ENCODE results near the gene BLOC1S5.
A peak's percentile ranks its signal among the peaks of the same experiment; 100 is the strongest.
"Not testable (repeated sequence)": the region's sequence is repeated elsewhere in the genome, so short reads cannot be mapped to it uniquely, and the experiment has no call there.

The BLOC1S5 gene

GRCh38 chr6:7993399-7993798 is 70.8 kb downstream of the BLOC1S5 start:
- TF ChIP-seq CTCF (conservative IDR thresholded peaks at IDR 0.05): no peak
- no peak overlapping the region for H3K27ac ChIP-seq

- H3K27ac ChIP-seq: no peak overlapping the region
- TF ChIP-seq CTCF (conservative IDR thresholded peaks at IDR 0.05): peak; percentile 34; the same call in 1 of the 2 replicates
These were observed 72.0 kb downstream of the BLOC1S5 start for GRCh38 chr6:7992002-7992815.

GRCh38 chr6:7991536-7991935 is 72.7 kb downstream of the BLOC1S5 start:
- H3K27ac ChIP-seq: no peak overlapping the region
- no peak for TF ChIP-seq CTCF (conservative IDR thresholded peaks at IDR 0.05)

GRCh38 chr6:7986219-7986618 is 78.0 kb downstream of the BLOC1S5 start:
- TF ChIP-seq CTCF (conservative IDR thresholded peaks at IDR 0.05): no peak

GRCh38 chr6:7983967-7984366 is 80.2 kb downstream of the BLOC1S5 start:
- H3K27ac ChIP-seq: not testable (repeated sequence)

More at GRCh38 chr6:7986219-7986618, 78.0 kb downstream of the BLOC1S5 start:
- H3K27ac ChIP-seq: no peak overlapping the region

GRCh38 chr6:7979831-7980230 is 84.4 kb downstream of the BLOC1S5 start:
- no peak for TF ChIP-seq CTCF (conservative IDR thresholded peaks at IDR 0.05)
- no peak overlapping the region for H3K27ac ChIP-seq

GRCh38 chr6:7978736-7979135 is 85.5 kb downstream of the BLOC1S5 start:
- H3K27ac ChIP-seq: no peak overlapping the region
- TF ChIP-seq CTCF (conservative IDR thresholded peaks at IDR 0.05): no peak

- no peak overlapping the region for H3K27ac ChIP-seq
- no peak for TF ChIP-seq CTCF (conservative IDR thresholded peaks at IDR 0.05)
These were observed 87.6 kb downstream of the BLOC1S5 start for GRCh38 chr6:7976485-7977056.
